HepG2 (cell line): ENCODE results near the gene TRMU. TPM values are rescaled to one million over a fixed set of nuclear protein-coding genes. Genes with fewer than 3 reads are reported as not detected.

Experiments
- ATAC-seq: fragments of 200-7000 bp; cut with Tn5 transposase; 3 replicates; pipeline ENCODE4 v1.9.1; 2020; ENCODE audit warnings: mild to moderate bottlenecking, moderate library complexity
- BruUV-seq: library from RNA; stranded (reverse); fragments of 400-500 nt; replicated peaks from 2 replicates; lab custom pipeline; 2021; lab: Mats Ljungman, UMichigan
- CTCF ChIA-PET: fragments of 300-600 bp; formaldehyde crosslinking; extraction: SDS; loops from one replicate; lab custom pipeline; 2021; ENCODE audit warnings: low total read pairs, inconsistent platforms, low intra/inter-chr PET ratio; lab: Yijun Ruan, JAX
- POLR2A ChIA-PET: fragments of 350-600 bp; sonication (Branson Sonifier 250); formaldehyde crosslinking; loops from one replicate; lab custom pipeline; 2020; ENCODE audit warnings: antibody characterized with exemption, inconsistent platforms; lab: Yijun Ruan, JAX
- DNase-seq: peaks from one replicate; pipeline ENCODE4 v3.0.0-alpha.2; 2015; ENCODE audit warnings: low spot score
- FAIRE-seq: peaks from 3 replicates; lab custom pipeline; 2011; peaks lifted over from hg19 to GRCh38; lab: Jason Lieb, UNC
- H2AFZ ChIP-seq: one replicate; pipeline ENCODE4 v1.6.1; 2011; ENCODE audit warnings: low read length, inconsistent platforms
- H3K27ac ChIP-seq: fragments of 300-600 bp; 3 replicates; pipeline ENCODE4 v1.8.0; 2011; ENCODE audit warnings: mixed run types, mild to moderate bottlenecking, mixed read lengths, low read length, inconsistent platforms; ENCODE audit not compliant: insufficient read depth; ENCODE audit errors: extremely low read length
- H3K27me3 ChIP-seq, 2 experiments: fragments of 200-600 bp in 1 of 2; 2 replicates in 1 of 2; 3 replicates in 1 of 2; pipeline versions ENCODE4 v1.6.0 to v1.8.0; 2011; ENCODE audit warnings: low read length in 2 of 2, mild to moderate bottlenecking in 2 of 2, moderate library complexity in 2 of 2, inconsistent platforms in 1 of 2; ENCODE audit not compliant: insufficient read depth in 2 of 2, control insufficient read depth in 1 of 2
- H3K36me3 ChIP-seq, 2 experiments: fragments of 200-600 bp in 1 of 2; replicated peaks in 1 of 2; 2 replicates in 1 of 2; 3 replicates in 1 of 2; pipeline versions ENCODE4 v1.5.1 to v1.8.0; 2011; ENCODE audit warnings: low read length in 2 of 2, inconsistent platforms in 1 of 2; ENCODE audit not compliant: insufficient read depth in 2 of 2, control insufficient read depth in 1 of 2
- H3K4me1 ChIP-seq: 2 replicates; pipeline ENCODE4 v1.5.1; 2012; ENCODE audit warnings: low read length, inconsistent platforms; ENCODE audit not compliant: insufficient read depth
- H3K4me2 ChIP-seq: 2 replicates; pipeline ENCODE4 v1.6.0; 2011; ENCODE audit warnings: low read depth, low read length, inconsistent platforms
- H3K4me3 ChIP-seq, 3 experiments: fragments of 200-600 bp in 1 of 3; sonication (generic), shearing (Covaris generic) in 1 of 3; replicated peaks in 1 of 3; 2 replicates each; pipeline ENCODE4 v1.5.1; 2011 to 2016; ENCODE audit warnings: low read length in 3 of 3, inconsistent platforms in 2 of 3, low read depth in 2 of 3, mild to moderate bottlenecking in 2 of 3, control low read depth in 1 of 3, mixed read lengths in 1 of 3; ENCODE audit not compliant: insufficient read depth in 1 of 3
- H3K79me2 ChIP-seq: one replicate; pipeline ENCODE4 v1.6.1; 2011; ENCODE audit warnings: low read length, inconsistent platforms; ENCODE audit not compliant: insufficient read depth
- H3K9ac ChIP-seq: 2 replicates; pipeline ENCODE4 v1.6.0; 2011; ENCODE audit warnings: mild to moderate bottlenecking, low read depth, low read length, inconsistent platforms; ENCODE audit not compliant: insufficient read depth
- H3K9me3 ChIP-seq: 2 replicates; pipeline ENCODE4 v1.5.1; 2012; ENCODE audit warnings: mild to moderate bottlenecking, low read length
- H4K20me1 ChIP-seq: 2 replicates; pipeline ENCODE4 v1.6.0; 2011; ENCODE audit warnings: inconsistent platforms, mild to moderate bottlenecking, low read length, moderate library complexity; ENCODE audit not compliant: insufficient read depth
- HOXA3 ChIP-seq: sonication (generic); formaldehyde crosslinking; IDR thresholded peaks from 2 replicates; pipeline ENCODE4 v1.5.0; 2020; ENCODE audit warnings: missing genetic modification reagents
- STAG1 ChIP-seq: sonication (generic); formaldehyde crosslinking; IDR thresholded peaks from 2 replicates; pipeline ENCODE4 v1.4.0; 2020; ENCODE audit warnings: missing genetic modification reagents
- WGBS: methylation state at CpG from one replicate; pipeline ENCODE4 v1.1.6; 2017; ENCODE audit warnings: low lambda C conversion rate; 5-methylcytosine and 5-hydroxymethylcytosine counted together
- in situ Hi-C: cut with HindIII; loops from 2 replicates; pipeline ENCODE4 v1.10.0; 2017; ENCODE audit warnings: low pct_unique_long_range_greater_than_20kb; ENCODE audit not compliant: extremely low pct_ligation_motif_present
- intact Hi-C: fragments of 100-400 bp; cut with micrococcal nuclease; formaldehyde crosslinking; loops from one replicate; pipeline ENCODE4 v1.10.0; 2022; ENCODE audit not compliant: unreplicated experiment
- polyA plus RNA-seq, 8 experiments: library from polyadenylated mRNA; depleted of rRNA in 3 of 8; stranded (reverse) in 7 of 8; unstranded in 1 of 8; fragments of >200 nt; fragmentation: Illumina TruSeq in 4 of 8; extraction: Trizol in 4 of 8; gene quantifications; 2 replicates each; pipeline versions ENCODE4 v1.2.1 to v1.2.3, GENCODE V29; 2011 to 2016; ENCODE audit warnings: low read depth in 4 of 8, missing spikeins in 1 of 8, mixed read lengths in 1 of 8; ENCODE audit not compliant: insufficient read depth in 1 of 8
- total RNA-seq, 5 experiments: library from RNA; depleted of rRNA; stranded (reverse); fragments of >200 nt; fragmentation: Illumina TruSeq; extraction: Trizol; gene quantifications; 2 replicates each; pipeline ENCODE4 v1.2.3, GENCODE V29; 2016; ENCODE audit warnings: low read depth in 1 of 5
- TF ChIP-seq, protein P1 (sequence below): sonication (generic); formaldehyde crosslinking; IDR thresholded peaks from 2 replicates; pipeline ENCODE4 v1.5.0; 2020; ENCODE audit warnings: mild to moderate bottlenecking, missing genetic modification reagents, borderline replicate concordance
- TF ChIP-seq, protein P2 (sequence below): sonication (generic); formaldehyde crosslinking; IDR thresholded peaks from 2 replicates; pipeline ENCODE4 v1.5.0; 2020; ENCODE audit warnings: mild to moderate bottlenecking, missing genetic modification reagents, moderate library complexity

Gene TRMU
- total and polyA plus RNA-seq, 2 of the 13 experiments (the other 11 are each of a cell fraction or from before 2014, with no cell fraction given): 31.0 to 50.2 TPM

DNA sequence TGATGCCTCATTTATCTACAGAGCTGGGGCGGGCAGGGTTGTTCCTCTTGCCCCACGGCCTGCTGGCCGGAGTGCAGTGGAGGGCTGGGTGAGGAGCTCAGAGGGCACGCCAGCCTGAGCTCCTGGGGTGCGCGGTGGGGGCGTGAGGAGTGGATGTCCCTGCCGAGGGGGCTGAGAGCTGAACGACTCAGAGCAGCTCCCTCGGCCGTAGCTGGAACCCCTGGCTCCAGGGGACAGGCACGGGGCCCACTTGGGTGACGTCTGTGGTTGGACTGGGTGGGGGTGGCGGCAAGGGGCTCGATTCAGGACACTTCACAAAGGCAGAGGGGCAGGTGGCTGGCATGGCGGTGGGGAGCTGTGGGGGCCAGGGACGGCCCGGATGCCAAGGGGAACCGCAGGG, 62.4 kb downstream of the TRMU start (continued):
- no peak for TF ChIP-seq HOXA3 (CRISPR knock-in tag)

DNA sequence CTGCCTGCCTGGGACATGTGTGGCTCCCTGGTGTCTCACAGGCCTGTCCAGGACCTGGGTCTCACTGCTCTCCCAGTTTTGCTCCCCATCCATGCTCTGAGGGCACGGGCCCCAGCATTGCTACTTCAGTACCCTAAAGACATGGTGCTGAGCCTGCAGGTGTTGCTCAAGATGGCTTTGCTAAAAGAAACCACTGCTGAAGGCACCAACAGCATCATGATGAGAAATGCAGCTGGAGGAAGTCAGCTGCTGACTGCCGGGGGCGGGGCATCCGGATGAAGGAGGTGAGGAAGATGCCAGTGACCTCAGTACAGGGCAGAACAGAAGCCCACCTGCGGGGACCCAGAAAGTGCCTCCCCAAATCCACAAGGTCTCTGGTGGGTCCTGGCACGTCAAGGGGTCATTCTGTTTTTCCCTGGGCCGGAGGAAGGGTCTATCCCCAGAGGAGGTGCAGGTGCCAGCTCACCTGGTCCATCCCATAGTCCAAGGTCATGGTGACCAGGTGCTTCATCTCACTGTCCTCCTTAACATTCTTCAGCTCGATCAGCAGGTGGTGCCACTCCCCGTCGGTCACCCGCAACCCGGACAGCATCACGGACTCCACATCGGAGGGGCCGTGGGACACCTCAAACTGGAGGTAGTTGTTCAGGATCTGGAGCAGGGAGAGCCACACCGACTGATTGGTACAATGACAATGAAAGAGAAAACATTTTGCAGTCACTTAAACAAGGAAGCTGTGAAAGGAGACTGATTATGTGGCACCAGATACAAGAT, 63.9 kb downstream of the TRMU start:
- Histone ChIP-seq H3K79me2 (no peaks in the 10 kb centered on the region), H4K20me1 (no peaks in the 10 kb centered on the region), H2AFZ (no peak overlapping the region), H3K4me2 (no peak overlapping the region), H3K36me3 (no peaks in the 10 kb centered on the region), H3K4me3 (no peak overlapping the region), H3K9ac (no peak overlapping the region), H3K9me3 (no peaks in the 10 kb centered on the region), H3K27me3 (no peaks in the 10 kb centered on the region; a peak in 1 of 5 replicates), H3K27ac (no peak overlapping the region), H3K4me1 (no peaks in the 10 kb centered on the region)
- WGBS: 56% methylated on average over 16 of the region's 16 CpGs
- no peak for DNase-seq
- TF ChIP-seq STAG1 (CRISPR knock-in tag): peak; percentile 68
- TF ChIP-seq, protein P1, sequence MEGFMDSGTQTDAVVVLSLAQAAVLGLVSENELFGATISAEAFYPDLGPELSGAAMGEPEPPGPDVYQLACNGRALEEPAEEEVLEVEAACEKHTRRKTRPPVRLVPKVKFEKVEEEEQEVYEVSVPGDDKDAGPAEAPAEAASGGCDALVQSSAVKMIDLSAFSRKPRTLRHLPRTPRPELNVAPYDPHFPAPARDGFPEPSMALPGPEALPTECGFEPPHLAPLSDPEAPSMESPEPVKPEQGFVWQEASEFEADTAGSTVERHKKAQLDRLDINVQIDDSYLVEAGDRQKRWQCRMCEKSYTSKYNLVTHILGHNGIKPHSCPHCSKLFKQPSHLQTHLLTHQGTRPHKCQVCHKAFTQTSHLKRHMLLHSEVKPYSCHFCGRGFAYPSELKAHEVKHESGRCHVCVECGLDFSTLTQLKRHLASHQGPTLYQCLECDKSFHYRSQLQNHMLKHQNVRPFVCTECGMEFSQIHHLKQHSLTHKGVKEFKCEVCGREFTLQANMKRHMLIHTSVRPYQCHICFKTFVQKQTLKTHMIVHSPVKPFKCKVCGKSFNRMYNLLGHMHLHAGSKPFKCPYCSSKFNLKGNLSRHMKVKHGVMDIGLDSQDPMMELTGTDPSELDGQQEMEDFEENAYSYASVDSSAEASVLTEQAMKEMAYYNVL: no peak
- TF ChIP-seq, protein P2, sequence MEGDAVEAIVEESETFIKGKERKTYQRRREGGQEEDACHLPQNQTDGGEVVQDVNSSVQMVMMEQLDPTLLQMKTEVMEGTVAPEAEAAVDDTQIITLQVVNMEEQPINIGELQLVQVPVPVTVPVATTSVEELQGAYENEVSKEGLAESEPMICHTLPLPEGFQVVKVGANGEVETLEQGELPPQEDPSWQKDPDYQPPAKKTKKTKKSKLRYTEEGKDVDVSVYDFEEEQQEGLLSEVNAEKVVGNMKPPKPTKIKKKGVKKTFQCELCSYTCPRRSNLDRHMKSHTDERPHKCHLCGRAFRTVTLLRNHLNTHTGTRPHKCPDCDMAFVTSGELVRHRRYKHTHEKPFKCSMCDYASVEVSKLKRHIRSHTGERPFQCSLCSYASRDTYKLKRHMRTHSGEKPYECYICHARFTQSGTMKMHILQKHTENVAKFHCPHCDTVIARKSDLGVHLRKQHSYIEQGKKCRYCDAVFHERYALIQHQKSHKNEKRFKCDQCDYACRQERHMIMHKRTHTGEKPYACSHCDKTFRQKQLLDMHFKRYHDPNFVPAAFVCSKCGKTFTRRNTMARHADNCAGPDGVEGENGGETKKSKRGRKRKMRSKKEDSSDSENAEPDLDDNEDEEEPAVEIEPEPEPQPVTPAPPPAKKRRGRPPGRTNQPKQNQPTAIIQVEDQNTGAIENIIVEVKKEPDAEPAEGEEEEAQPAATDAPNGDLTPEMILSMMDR (CRISPR knock-in tag): peak; percentile 61
- in situ Hi-C loops: no loop called here
- CTCF ChIA-PET: no interaction called here
- no TSS peak for BruUV-seq
- POLR2A ChIA-PET: no interaction called here
- no peak for FAIRE-seq
- no peak for ATAC-seq
- intact Hi-C loops: loop anchor here (1.0 to 5.0 kb wide), 2 partner anchors 143 to 378 kb away; no protein-coding TSS in a partner anchor
